Dermis microvascular lymphatic vessel endothelial cell (primary cell): ENCODE results near the gene TMEM201. TPM values are rescaled to one million over a fixed set of nuclear protein-coding genes. Genes with fewer than 3 reads are reported as not detected.

Experiments used
- DNase-seq, 2 donors: peaks; one replicate each; pipeline versions ENCODE4 v3.0.0 to v3.0.0-alpha.2; 2010; ENCODE audit warnings: low read depth in 2 of 2
- total RNA-seq: library from RNA; depleted of rRNA; stranded (reverse); fragments of >200 nt; gene quantifications from 2 replicates; pipeline ENCODE4 v1.2.1, GENCODE V29; 2014

TMEM201 gene
- total RNA-seq, 1 donor from 2014 or later: 2.7 TPM

DNA sequence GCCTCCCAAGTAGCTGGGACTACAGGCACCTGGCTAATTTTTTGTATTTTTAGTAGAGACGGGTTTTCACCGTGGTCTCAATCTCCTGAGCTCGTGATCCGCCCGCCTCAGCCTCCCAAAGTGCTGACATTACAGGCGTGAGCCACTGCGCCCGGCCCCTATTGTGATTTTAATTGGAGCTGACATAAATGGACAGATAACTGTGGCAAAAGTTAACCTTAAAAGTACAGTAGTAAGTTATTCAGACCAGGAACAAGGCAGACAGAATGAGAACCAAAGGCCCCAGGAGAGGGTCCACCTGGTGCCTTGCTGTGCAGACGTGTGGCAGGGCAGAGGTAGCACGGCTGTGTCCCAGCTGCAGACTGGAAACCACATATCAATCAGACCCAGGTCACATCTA, 11.0 kb downstream of the TMEM201 start:
- DNase-seq: no peak

DNA sequence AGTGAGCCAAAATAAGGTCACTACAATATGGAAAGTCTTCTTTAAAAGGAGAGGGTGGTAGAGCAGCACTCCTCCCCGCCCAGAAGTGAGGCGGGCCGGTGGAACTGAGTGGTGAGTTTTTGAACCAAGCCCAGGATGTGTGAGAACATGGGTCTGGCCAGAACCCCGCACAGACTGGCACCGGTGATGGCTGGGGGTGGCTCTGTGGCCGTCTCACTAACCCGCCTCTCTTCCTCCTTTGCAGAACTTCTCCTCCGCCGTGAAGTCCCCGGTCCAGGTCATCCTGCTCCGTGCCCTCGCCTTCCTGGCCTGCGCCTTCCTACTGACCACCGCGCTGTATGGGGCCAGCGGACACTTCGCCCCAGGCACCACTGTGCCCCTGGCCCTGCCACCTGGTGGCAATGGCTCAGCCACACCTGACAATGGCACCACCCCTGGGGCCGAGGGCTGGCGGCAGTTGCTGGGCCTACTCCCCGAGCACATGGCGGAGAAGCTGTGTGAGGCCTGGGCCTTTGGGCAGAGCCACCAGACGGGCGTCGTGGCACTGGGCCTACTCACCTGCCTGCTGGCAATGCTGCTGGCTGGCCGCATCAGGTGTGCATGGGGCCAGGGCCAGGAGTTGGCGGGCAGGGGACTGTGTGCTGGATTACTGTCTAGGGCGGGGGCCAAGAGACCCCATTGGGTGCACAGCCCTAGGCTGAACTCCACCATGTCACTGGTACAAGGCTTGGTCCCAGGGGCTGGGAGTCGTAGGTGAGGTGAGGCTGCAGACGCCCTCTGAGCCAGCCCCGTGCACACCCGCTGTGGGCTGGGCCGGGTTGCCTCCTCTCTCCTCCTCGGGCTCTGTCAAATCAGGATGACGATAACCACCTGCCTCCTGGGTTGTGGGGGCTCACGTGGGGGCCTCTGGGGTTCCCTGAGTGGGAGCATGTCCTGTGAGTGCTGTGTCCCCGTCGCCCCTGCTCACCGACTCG, 12.4 kb downstream of the TMEM201 start:
- no peak for DNase-seq

DNA sequence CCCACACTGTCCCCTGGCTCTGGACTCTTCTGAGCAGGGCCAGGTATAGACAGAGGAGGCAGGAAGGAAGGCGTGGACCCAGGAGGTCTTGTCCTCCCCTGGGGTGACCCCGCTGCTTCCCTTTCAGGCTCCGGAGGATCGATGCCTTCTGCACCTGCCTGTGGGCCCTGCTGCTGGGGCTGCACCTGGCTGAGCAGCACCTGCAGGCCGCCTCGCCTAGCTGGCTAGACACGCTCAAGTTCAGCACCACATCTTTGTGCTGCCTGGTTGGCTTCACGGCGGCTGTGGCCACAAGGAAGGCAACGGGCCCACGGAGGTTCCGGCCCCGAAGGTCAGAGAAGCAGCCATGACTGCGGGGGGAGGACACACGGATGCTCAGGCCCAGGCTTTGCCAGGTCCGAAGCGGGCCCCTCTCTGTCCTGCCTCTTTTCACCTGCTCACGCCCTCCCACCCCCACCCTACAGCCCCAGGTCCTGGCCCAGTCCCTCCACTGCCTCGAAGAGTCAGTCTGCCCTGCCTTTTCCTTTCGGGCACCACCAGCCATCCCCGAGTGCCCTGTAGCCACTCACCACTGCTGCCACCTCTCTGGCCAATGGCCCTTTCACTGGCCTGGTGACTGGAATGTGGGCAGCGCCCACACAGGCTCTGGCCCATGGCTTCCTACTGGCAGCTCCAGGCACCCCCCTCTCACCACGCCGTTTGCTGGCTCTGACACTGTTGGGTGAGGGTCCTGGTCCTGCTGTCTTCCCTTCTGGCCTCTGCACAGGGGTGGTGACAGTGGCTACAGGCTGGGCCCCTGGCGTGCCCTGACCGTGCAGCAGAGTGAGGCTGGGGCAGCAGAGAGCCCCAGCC, 13.5 kb downstream of the TMEM201 start:
- no peak for DNase-seq

DNA sequence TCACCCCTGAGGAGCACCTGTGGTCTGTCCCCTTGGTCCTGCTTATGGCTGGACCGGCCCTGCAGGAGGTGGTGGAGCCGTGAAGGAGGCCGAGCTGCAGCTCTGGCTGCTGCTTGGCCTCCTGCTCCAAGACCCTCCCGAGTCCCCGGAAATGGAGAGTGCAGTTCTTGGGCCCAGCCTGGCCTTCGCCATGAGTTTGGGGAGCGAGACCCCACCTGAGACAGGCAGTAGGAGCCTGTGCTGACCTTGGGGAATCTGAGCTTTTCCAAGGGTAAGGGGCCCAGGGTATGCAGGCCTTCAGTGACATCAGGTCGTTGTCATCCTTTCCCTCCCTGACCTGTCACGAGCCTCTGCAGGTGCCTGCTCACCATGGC, 14.1 kb downstream of the TMEM201 start:
- DNase-seq: no peak

DNA sequence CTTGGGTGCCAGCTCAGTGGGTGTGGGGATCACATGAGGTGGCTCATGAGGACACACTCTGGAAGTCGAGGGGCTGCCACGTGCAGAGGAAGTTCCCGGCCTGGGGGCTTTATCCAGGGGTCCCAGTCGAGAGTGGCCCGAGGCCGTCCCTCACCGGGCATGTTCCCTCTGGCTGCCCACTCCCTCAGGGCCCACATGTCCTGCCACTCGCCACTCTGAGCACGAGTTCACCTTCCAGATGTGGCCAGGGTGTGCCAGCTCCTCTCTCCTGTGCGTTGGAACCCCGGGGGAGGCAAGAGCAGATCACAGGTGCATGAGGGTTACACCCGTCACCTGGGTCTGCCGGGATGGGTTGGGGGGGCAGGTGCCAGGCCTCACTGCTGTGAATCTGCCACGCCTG, 14.6 kb downstream of the TMEM201 start:
- DNase-seq: no peak

DNA sequence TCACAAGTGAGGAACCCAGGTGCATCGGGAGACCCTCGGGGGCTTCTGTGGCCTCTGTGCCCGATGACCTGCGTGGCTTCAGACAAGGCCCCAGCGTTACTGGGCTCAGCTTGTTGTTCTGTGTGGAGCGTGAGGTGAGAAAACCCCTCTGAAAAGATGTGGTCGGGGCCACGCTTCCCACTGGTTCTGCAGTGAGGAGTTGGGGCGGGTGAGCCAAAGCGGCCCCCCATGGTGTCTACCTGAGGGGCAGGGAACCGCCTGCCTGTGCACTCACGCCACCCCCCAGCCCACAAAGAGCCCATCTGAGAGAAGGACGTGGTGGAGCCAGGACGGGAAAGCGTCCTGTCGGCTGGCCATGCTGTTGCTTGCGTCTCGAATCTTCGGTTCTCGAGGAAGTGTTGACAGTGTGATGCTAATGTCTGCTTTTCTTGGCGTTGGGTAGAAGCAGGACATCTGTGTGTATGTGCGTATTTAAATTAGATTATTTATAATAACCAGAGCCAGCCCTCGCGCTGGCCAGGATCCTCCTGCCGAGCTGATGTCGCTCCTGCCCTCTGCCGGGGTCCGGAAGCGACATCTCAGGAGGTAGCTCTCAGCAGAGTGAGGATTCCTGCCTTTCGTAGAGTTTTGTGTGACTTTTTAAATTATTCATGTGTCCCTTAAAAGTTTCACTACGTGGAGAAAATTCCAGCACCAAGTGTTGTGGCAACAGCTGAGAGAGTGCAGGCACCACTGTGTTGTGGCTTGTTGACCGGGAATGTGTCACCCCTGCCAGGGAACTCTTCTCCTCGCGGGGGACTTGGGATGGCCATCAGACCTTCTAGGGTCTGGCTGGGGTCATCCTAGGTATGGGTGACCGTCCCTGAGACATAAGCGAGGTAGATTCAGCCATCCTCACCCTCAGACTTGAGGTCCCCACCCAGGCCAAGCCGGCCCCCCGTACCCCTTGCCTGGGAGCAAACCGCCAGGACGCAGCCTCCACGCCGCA, 15.3 kb downstream of the TMEM201 start:
- no peak for DNase-seq

DNA sequence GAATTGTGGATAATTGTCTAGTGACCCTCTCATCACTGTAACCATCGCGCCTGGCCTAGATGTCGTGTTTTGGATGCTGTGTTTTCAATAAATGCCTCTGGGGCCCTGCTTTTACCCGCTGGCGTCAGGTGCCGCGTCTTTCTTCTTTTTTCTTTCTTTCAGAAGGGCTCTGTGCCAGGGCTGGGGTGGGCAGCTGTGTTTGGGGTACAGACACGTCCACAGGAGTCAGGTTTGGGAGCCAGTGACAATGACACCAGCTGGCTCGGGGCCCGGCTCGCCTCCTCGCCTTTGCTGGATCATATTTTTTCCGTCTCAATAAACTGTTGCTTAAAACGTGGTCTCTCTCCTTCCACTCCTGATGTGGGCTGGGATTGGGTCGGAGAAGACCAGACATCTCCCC, 16.1 kb downstream of the TMEM201 start:
- DNase-seq: no peak

DNA sequence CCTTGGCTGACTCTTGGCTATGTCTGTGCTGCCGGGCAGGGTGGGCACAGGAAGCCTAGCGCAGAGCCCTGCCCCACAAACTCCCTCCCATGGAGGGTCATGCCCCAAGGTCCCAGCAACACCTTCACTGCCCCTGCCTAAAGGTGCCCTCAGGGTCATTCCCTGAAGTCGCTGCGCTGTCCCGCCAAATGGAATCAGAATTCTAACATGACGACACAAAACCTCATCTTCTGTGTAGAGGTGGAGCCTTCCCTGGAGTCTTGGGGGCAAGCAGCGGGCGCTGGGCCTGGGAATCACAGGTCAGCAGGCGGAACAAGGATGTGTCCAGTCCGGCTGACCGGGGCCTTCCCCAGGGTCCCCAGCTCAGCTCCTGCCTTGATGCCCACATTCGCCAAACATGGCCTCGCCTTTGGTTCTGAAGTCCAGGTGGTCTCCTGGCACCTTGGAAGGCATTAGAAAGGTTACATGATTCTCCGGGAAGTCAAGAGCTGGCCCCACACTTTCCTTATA, 17.3 kb downstream of the TMEM201 start:
- DNase-seq: no peak

DNA sequence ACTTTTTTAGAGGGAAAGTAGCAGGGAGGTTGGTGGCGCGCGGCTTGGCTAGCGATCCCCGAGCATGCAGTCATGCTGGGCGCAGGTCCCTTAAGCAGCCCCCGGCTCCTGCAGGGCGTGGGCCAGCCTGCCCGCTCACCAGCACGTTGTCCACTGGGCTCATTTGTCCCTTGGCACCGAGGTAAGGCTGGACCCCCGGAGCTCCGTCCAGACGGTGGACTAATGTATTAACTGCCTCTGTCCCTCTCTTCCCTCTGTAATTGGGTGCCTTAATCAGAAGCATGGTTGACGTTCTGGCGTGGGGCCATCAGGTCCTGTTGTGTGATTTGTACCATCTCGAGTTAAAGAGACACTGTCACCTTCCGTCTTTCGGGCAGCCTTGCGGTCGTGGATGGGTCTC, 17.7 kb downstream of the TMEM201 start:
- DNase-seq: no peak

DNA sequence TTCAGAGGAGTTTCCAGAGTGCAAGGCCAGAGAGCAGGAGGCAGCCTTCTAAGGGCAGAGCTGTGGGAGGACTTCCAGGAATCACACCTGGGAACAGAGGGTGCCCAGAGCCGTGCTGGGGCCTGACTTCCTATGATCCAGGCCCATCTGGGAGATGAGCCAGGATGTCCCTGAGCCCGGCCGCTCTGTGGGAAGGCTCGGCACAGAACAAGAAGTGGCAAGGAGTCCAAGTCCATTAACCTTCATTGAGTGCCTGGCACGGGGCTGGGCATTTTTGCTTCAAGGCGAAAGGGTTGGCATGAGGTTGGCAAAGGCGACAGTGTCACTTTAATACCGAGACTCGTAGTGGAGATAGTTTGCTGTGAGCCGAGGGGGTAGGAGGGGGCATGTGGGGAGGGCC, 18.2 kb downstream of the TMEM201 start:
- DNase-seq: no peak

DNA sequence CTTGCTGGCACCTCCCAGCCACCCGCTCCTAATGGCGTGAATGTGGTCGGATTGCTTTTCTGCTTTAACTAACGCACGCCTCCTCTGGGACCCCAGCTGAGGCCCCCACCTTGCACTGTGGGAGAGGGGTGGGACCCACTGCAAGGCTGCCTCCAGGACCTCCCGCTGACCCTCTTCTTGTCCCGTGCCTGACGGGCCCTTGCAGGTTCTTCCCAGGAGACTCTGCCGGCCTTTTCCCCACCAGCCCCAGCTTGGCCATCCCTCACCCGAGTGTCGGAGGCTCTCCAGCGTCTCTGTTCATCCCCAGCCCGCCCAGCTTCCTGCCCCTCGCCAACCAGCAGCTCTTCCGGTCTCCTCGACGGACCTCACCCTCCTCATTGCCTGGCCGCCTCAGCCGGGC, 18.6 kb downstream of the TMEM201 start:
- DNase-seq: no peak

DNA sequence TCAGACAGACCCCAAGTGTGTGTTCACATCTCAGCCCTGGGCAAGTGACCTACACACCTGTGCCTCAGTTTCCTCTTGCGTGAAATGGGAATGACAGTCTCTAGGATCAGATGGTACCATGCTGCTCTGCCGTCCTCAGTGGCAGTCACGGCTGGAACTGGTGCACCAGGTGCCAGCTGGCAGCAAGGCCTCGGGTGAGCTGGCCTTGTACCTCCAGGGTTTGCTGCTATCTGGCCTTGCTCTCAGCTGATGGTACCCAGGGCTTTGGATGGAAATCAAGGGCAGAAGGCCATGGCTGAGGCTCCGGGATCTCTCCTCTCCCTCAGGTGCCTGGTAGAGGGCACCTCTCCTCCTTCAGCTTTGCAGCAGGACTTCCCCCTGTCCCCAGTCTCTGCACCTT, 21.3 kb downstream of the TMEM201 start:
- DNase-seq: no peak

DNA sequence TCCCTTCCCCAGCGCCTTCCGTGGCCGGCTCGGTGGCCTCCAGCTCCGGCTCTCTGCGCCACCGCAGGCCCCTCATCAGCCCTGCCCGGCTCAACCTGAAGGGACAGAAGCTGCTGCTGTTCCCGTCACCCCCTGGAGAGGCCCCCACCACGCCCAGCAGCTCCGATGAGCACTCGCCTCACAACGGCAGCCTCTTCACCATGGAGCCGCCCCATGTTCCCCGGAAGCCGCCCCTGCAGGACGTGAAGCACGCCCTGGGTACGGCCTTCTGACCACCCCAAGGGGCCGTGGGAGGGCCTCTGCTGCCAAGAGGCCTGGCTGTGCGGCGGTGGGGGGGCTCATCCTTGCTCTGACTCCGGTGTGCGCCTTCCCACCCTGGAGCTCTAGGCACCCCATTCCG, 21.8 kb downstream of the TMEM201 start:
- no peak for DNase-seq

DNA sequence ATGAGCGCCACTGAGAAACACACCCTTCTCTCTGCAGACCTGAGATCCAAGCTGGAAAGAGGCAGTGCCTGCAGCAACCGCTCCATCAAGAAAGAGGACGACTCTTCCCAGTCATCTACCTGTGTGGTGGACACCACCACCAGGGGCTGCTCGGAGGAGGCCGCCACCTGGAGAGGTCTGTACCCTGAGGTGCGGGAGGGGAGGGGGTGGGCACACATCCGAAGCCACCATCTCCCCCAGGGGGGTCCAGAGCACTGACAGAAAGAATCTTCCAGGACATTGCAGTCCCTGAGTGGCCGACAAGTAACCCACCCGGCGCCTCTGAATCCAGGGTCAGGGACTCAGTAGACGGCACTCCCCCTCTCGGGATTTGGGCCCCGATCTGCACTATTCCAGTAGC, 23.0 kb downstream of the TMEM201 start:
- no peak for DNase-seq

DNA sequence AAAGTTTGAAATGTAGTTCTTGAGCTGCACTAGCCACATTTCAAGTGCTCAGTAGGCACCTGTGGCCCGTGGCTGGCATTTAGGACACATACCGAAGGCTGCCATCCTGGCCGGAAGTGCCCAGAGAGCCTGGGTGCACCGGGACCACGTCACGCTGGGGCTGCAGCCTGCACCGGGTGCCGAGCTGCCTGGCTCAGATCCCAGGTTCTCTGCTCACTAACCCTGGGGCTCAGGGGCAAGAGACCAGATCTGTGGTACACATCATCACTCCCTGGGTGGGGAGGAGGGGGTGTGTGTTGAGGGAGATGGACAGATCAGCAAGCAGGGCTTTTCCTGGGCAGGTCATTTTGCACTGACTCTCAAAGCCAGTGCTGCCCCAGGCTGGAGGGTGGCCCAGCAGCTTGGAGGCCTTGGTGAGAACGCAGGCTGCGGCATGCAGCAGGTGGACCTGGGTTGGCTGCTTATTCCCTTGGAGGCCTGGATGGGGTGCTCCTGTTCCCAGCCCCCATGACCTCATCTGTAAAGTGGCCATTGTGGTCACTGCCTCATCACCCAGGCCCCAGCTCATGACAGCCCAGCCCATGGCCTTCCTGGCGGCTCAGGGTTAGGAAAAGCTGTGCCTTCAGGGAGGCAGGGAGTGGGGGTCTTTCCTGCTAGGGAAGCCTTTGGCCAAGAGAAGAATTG, 23.6 kb downstream of the TMEM201 start:
- DNase-seq: no peak

DNA sequence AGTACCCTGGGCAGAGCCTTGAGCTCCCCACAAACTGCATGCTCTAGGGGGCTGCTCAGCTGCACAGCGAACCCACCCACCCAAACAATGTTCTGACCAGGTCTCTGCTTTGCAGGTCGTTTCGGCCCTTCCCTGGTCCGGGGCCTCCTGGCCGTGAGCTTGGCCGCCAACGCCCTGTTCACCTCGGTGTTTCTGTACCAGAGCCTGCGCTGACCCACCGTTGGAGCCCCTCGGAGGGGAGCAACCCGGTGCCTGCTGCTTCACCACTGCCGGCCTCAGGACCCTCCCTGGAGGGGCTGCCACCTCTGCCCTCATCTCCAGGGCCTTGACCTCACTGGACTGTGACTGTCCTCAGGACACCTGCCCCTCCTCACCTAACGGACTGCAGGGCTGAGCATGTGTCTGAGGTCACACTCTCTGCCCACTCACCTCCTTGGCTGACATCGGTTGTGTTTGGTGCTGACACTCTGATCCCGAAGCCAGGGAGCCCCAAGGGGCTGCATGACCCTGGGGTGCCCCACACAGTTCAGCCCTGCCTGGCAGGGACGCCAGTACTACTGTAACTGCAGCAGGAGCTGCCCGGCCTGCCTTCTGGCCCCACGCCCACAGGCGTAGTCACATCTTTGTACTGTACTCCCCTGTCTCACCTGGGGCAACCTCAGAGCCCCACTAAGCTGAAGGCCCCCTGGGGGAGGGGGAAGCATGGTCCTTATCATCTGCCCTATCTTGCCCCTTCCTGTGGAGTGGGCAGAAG, 24.3 kb downstream of the TMEM201 start:
- no peak for DNase-seq

DNA sequence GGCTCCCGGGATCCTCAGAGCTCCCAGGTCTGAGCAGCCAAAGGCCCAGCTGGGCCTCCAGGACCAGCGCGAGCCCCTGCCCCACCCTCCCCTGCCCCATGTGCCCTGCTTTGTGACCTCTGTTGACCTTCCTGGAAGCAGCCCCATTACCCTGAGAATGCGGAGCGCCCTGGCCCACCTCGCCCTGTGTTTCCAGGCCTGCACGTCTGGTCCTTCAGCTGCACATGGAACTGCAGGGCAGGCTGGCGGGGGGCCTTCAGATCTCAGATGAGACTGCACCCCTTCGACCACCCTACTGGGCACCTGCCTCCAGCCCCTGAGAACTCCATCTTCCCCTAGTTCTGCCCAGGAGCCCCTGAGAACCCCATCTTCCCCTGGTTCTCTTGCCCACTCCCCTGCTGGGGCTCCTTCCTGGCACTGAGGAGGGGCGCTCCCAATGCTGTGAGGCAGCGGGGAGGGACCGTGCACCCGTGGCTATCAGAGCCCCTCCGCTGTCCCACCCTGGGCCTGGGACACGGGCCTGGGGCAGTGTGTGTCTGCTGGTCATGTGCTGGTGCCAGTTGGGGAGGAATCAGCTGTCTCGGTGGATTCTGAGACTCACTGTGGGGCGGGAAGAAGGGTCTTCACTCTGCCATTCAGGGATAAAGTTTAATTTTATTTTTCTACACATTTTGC, 25.1 kb downstream of the TMEM201 start:
- no peak for DNase-seq

DNA sequence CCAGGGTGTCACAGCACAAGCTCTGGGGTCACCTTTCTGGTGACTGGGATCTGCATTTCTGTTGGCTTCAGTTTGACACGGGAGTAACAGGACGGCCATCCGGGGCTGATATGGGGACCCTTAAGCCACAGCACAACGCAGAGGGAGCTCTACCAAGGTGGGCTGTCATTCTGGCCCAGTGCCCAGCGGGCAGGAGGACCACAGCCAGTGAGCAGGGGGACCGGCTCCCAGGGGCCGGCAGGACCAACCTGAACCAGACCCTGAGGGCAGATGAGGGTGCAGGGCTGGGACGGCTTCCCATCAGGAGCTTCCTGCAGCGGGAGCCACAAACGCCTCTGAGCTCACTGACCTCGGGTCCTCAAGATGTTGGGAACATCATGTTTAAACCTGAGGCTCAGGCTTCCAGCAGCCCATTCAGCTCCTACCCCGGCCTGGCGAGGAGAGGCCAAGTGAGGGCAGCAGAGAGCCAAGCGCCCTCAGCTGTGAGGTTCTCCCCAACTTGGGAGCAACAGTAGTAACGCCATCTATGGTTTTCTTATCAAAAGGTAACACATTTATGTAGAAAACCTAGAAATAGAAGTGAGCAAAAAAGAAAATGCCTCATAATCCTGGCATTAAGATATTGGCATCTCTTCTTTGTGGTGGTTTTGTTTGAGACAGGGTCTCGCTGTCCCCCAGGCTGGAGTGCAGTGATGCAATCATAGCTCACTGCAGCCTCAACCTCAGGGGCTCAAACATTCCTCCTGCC, 26.8 kb downstream of the TMEM201 start:
- peak; percentile 21 to 45 for DNase-seq
